HG03097 (cell line): ENCODE data around the gene COL25A1.
"Not testable (repeated sequence)": the region's sequence is repeated elsewhere in the genome, so short reads cannot be mapped to it uniquely, and the experiment has no call there.

ENCODE experiments used
- ATAC-seq: cut with Tn5 transposase; IDR thresholded peaks from one replicate; pipeline ENCODE4 v1.9.1; 2021; ENCODE audit not compliant: unreplicated experiment, low FRiP score

The COL25A1 gene

GRCh38 chr4:109072595-109072994 lies 229.9 kb downstream of the COL25A1 start:
- ATAC-seq = no peak

- ATAC-seq = not testable (repeated sequence)
These were observed 231.8 kb downstream of the COL25A1 start for GRCh38 chr4:109070677-109071076.

- ATAC-seq = no peak
These were observed 234.8 kb downstream of the COL25A1 start for GRCh38 chr4:109067508-109068235.

- no peak for ATAC-seq
These were observed 237.5 kb downstream of the COL25A1 start for GRCh38 chr4:109065006-109065405.

GRCh38 chr4:109053257-109053656 lies 249.2 kb downstream of the COL25A1 start:
- no peak for ATAC-seq

GRCh38 chr4:109052821-109053220 lies 249.6 kb downstream of the COL25A1 start:
- ATAC-seq = no peak

GRCh38 chr4:109051054-109051453 lies 251.4 kb downstream of the COL25A1 start:
- no peak for ATAC-seq

- ATAC-seq = no peak
These were observed 252.5 kb downstream of the COL25A1 start for GRCh38 chr4:109049926-109050325.

- no peak for ATAC-seq
These were observed 255.8 kb downstream of the COL25A1 start for GRCh38 chr4:109046471-109047201.

- no peak for ATAC-seq
These were observed 258.0 kb downstream of the COL25A1 start for GRCh38 chr4:109044431-109044830.

GRCh38 chr4:109043286-109043685 lies 259.2 kb downstream of the COL25A1 start:
- no peak for ATAC-seq

GRCh38 chr4:109041463-109042360 lies 260.7 kb downstream of the COL25A1 start:
- ATAC-seq = no peak

GRCh38 chr4:109040441-109040840 lies 262.0 kb downstream of the COL25A1 start:
- ATAC-seq = no peak

GRCh38 chr4:109037026-109037425 lies 265.4 kb downstream of the COL25A1 start:
- no peak for ATAC-seq

- no peak for ATAC-seq
These were observed 268.5 kb downstream of the COL25A1 start for GRCh38 chr4:109033993-109034392.

- ATAC-seq = no peak
These were observed 269.8 kb downstream of the COL25A1 start for GRCh38 chr4:109032671-109033070.

- no peak for ATAC-seq
These were observed 272.5 kb downstream of the COL25A1 start for GRCh38 chr4:109029987-109030386.

- no peak for ATAC-seq
These were observed 275.4 kb downstream of the COL25A1 start for GRCh38 chr4:109027016-109027500.

- no peak for ATAC-seq
These were observed 275.9 kb downstream of the COL25A1 start for GRCh38 chr4:109026588-109026987.

GRCh38 chr4:109025471-109026076 lies 276.9 kb downstream of the COL25A1 start:
- no peak for ATAC-seq
